GM23248 (cell line): ENCODE data around the gene PLAAT2.

Source experiments
- EZH2 ChIP-seq: fragments of 200-600 bp; sonication (generic); IDR thresholded peaks from 2 replicates; pipeline ENCODE4 v1.6.1; 2018; ENCODE audit warnings: antibody characterized with exemption, mild to moderate bottlenecking; ENCODE audit not compliant: insufficient read depth, poor library complexity, severe bottlenecking
- EZH2phosphoT487 ChIP-seq: fragments of 200-600 bp; sonication (generic); IDR thresholded peaks from 2 replicates; pipeline ENCODE4 v1.6.1; 2018; ENCODE audit warnings: antibody characterized with exemption, moderate library complexity, mild to moderate bottlenecking, low read depth; ENCODE audit not compliant: insufficient read depth

GRCh38 chr11:63505857-63506528 is 57.2 kb downstream of the PLAAT2 start, which contains the start of gene LGALS12:
- no peak for TF ChIP-seq EZH2
- TF ChIP-seq EZH2phosphoT487 = no peak
